NCI-H2196 treated with DMSO at 0.1 percent for 48 hours (cell line): Measurements from ENCODE around the gene CD7.

ENCODE experiments used
- DNase-seq: peaks from one replicate; lab custom pipeline; 2025; ENCODE audit not compliant: unreplicated experiment; lab: John Stamatoyannopoulos, UW

The CD7 gene

DNA sequence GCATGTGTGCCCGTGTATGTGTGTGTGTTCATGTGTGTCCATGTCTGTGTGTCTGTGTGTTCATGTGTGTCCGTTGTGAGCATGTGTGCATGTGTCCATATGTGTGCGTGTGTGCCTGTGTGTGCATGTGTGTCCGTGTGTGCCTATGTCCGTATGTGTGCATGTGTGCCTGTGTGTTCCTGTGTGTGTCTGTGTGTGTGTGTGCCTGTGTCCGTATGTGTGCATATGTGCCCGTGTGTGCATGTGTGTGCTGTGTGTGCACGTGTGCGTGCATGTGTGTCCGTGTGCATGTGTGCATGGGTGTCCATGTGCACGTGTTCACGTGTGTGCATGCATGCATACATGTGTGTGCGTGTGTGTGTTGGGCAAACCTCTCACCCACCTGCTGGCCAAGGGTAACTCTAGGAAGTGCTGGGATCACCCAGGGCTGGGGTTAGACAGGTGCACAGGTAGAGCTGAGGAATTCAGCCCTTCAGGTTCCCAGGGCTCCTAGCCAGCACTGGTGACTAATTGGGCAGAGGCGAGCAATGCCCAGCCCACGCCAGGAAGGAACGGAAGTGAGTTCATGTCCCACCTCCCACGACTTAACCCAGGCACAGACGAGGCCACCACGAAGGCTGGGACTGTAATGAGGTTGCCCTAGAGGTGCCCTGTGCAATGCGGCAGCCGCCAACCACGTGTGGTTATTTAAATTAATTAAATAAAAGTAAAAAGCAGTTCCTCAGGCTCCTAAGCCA lies 35.7 kb downstream of the CD7 start:
- peak; percentile 49 for DNase-seq

DNA sequence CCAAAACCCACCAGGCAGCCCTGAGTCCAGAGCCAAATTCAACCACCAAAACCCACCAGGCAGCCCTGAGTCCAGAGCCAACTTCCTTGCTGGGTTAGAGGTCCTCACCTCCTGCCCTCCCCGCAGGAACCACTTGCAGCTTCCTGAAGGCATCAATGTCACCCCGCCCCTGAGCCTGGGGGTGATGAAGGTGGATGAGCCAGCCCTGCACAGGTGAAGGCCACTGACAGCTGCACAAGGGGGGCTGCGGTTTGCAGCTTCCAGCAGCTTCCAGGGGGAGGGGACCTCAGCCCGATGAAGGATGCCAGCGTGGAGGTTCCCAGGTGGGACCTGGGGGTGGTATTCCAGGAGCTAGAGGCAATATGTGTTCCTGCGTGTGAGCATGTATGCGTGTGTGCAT lies 36.3 kb downstream of the CD7 start:
- DNase-seq = no peak

DNA sequence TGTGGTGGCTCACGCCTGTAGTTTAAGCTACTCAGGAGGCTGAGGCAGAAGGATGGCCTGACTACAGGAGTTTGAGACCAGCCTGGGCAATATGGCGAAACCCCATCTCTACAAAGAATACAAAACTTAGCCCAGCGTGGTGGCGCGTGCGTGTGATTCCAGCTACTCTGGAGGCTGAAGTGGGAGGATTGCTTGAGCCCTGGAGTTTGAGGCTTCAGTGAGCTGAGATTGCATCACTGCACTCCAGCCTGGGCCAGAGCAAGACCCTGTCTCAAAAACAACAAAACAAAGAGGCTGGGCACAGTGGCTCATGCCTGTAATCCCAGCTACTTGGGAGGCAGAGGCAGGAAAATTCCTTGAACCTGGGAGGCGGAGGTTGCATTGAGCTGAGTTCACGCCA lies 36.9 kb downstream of the CD7 start:
- no peak for DNase-seq

DNA sequence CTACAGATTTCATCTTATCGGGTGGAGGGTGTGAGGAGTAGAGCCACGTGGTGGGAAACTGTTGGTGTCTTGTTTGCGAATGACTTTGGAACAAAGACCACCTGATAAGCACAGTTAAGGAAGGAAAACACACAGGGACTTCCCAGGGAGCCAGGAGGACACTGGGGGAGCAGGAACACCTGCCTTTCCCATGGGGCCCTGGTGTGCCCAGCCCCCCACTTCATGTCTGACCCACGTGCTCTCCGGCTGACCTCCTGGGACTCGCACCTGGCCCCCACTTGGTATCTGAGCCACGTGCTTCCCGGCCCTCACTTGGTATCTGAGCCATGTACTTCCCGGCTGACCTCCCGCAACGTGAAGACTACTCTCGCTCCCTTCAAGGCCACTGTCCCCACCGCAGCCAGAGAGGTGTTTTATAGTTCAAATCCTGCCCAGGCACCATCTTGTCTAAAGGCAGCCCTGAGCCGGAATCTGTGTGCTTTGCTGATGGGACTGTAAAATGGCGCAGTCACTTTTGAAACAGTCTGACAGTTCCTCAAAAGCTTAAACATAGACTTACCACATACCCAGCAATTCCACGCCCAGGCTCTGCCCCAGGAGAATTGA lies 38.5 kb downstream of the CD7 start:
- DNase-seq = no peak

DNA sequence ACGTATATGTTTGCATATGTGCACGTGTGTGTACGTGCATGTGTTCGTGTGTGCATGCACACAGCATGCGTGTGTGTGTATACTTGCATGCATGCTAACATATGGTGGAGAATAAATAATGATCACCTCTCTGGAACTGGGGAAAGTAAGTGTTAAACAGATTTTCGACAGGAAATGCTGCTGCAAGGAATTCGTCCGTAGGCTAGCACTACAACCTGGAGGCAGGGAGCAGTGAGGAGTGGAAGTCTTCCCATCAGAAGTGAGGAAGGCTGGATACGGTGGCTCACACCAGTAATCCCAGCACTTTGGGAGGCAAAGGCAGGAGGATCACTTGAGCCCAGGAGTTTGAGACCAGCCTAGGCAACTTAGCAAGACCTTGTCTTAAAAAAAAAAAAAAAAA lies 39.1 kb downstream of the CD7 start:
- DNase-seq = no peak

DNA sequence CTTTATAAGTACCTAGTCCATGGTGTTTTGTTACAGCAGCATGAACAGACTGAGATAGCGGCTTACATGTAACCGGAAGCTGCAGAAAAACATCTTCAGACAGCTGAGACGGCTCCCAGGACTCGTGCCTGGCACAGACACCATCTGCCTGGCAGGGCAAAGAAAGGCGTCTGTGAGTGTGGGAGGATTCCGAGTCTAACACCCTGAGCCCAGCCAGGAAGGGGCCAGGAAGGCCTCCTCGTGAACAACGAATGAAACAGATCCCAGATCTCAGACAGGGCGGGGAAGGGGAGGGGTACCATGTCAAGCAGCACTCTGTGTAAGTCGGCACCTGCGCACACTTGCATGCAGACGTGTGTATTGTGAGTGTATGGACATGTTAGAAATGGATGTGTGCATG lies 39.6 kb downstream of the CD7 start:
- DNase-seq = no peak

DNA sequence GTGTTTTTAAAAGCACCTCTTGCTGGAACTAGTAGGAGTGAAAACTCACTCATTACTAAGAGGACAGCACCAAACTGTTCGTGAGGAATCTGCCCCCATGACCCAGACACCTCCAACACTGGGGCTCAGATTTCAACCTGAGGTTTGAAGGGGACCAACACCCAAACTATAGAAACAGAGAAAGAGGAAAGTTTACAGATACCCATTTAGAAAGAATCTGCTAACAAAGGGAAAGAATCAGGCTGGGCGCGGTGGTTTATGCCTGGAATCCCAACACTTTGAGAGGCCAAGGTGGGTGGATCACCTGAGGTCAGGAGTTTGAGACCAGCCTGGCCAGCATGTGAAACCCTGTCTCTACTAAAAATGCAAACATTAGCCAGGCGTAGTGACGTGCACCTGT lies 40.5 kb downstream of the CD7 start:
- no peak for DNase-seq

DNA sequence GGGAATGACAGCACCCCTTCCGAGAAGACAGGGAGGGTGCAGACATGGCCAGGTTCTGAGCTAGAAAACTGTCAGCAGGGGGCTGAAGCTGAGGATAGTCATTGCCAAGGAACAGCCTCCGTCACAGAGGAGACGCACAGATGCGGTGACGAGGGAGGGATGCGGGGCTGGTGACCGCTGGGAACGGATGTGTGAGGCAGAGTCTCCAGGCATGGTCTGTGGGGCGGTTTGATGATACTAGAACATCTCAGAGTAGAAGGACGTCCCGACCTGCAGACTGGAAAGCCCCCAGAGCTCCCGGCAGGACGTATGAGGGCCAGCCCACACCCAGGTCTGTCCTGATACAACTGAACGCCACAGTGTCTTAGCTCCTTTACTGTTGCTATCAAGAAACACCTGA lies 42.1 kb downstream of the CD7 start:
- DNase-seq = no peak

DNA sequence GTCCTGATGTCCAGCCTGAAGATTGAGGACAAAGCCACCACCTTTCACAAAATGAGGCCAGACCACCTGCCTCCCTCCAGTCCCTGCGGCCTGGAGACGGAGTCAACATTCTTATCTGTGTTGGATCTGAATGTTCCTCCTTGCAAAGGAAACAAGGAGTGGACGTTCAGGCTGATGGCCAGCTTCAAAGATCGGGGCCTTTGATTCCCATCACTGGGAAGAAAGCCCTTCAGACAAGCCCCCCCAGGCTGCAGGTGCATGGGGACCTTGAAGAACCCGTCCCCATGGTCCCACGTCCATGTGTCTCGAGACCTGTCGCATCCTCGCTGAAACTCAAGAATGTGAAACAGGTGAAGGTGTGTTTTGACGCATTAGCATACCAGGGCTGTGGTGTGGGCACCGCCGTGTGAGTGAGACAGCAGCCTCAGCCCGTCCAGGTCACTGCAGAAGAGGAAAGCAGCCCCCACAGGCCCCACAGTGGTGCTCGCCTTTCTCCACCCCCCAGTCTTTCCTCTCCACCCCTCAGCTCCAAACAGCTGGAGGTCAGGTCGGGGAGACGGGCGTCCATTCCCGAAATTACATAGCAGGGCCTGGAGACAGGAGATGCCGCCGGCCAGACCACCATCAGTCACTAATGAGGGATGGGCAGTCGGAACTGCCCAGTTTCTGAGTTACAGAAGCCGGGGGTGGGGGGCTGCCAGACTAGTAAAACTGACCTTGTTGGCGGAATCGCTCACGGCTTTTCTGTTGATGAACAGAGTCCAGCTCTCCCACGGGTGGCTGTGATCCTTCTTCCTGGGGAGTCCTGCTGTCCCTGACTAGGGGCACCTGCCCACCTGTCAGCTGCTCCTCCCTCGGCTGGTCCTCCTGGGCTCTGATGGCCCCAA lies 43.0 kb downstream of the CD7 start:
- DNase-seq = no peak

DNA sequence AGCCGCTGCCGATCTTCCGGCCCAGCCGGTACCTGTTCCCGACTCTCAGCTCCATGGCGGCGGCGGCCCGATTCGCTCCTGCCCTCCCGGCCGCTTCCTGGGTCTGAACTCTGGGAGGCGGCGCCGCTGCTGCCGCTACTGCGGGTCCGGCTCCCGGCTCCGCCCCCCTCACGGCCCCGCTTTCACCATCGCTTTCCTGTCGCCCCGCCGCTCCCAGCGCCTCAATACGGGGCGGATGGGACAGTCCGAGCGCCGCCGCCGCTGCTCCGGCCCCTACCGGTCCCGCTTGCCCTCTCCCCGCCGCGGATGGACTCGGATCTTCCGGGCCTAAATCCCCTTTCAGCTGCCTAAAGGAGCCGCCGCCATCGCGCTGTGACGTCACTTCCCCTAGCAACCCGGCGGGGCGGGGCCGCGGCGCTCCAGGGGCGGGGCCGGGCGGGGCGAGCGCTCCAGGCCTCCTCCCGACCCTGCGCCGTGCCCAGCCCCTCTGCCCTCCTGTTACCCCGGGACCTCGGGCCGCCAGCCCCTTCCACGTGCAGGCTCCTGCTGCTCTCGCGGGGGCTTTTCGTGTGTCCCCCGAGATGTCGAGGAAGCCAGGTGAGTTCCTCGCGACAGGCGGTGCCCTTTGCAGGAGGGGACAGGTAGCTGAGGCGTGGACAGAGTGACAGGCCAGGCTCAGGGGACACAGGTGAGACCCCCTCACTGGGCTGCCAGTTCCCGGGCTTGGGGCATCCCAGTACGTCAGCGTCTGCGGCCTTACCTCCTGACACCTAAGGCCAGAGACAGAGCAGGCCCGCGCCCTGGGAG lies 43.9 kb downstream of the CD7 start, which contains the start of gene CSNK1D:
Gene CSNK1D, minus strand, starts transcription at position 374 of the 807 bp plus-strand sequence. Its CDS starts 319 bp downstream, at position 55.
- DNase-seq = peak; percentile 89

DNA sequence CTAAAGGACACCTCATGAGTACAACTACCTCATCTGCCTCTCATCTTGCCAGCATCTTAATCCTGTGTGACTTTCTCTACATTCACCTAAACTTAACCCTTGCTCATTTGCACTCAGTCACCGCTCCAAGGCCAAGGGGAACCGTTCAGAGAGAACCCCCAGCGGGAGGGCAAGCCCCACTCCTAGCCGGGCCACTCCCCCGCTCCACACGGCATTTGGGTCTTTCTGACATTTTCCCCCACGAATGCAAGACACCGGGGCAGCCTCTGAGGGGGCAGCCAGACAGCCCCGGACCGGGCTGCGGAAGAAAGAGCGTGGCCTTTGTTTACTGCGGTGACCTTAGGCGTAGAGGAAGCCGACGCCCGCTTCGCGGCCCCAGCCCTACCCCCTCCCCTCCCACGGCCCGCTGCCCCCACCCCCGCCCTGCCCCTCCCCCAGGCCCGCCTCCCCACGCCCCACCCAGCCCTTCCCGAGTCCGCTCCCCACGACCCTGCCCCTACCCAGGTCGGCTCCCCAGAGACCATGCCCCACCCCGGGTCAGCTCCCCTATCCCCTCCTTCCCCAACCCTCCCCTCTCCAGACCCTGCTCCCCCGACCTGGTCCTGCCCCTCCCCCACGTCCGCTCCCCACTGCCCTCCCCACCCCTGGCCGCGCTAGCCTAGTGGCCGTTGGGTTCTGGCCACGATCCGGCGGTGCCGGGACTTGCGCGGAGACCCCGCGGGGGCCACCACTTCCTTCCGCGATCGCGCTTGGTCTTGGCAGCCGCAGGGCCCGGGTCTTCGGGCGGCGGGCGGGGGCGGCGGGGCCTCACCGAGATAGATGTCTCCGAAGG lies 44.7 kb downstream of the CD7 start:
- no peak for DNase-seq

DNA sequence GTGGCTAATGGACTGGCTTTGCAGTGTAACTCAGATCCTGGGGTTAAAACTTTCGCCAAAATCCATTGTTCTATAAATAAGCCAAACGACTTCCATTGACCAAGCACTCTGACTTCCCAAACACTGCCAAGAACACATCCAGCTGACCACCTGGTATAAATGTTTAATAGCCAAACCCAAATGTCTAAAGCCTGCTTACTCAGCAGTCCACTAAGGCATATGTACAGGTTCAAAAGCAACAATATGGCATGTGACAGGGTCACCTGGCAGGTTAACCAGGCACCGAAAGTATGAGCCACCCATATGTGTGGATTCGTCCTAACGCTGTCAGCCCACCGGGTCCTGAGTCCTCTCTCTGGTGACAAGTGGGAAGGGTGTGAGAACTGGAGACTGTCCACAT lies 46.0 kb downstream of the CD7 start:
- no peak for DNase-seq

DNA sequence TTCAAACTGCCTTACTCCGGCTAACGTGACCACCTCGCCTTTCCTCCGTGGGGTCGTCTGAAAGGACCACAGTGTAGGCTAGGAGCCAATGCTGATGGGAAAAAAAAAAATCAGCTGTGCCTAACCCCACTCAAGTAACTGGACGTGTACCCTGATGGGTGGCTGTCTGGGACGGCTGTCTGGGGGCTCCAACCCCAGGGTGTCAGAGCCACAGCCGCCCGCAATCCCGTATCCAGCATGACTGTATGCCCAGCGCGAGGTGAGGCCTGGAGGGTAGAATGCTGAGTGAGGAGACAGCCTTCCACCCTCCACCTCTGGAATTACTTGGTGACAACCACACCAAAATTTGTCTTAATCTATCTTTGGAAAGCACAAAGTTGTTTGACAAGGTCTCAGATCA lies 46.8 kb downstream of the CD7 start:
- no peak for DNase-seq

DNA sequence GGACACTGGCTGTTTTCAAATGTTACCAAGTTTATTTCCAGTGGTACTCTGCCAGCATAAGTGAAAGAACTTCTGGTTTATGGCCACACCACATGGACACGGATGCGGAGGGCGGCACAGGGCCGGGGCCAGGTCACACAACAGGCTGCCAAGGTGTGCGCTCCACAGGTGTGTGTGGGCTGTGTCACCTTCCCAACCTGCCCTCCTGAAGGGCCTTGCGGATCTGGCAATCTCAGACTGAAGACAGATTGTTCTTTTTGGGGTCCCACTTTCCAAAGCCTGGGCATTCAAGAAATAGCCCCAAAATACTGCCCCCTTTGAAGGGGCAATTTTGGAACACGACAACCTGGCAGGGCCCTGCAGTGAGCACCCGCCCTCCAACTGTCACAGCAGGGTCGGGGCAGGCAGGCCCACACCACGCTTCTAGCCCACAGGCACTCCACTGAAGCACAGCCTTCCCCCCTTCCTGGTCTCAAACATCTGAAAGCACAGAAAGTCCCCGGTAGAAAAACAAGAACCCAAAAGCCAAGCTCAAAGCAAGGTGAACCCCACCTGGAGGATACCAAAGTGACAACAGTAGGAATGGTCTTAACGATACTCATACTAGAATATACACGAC lies 47.4 kb downstream of the CD7 start:
- no peak for DNase-seq

DNA sequence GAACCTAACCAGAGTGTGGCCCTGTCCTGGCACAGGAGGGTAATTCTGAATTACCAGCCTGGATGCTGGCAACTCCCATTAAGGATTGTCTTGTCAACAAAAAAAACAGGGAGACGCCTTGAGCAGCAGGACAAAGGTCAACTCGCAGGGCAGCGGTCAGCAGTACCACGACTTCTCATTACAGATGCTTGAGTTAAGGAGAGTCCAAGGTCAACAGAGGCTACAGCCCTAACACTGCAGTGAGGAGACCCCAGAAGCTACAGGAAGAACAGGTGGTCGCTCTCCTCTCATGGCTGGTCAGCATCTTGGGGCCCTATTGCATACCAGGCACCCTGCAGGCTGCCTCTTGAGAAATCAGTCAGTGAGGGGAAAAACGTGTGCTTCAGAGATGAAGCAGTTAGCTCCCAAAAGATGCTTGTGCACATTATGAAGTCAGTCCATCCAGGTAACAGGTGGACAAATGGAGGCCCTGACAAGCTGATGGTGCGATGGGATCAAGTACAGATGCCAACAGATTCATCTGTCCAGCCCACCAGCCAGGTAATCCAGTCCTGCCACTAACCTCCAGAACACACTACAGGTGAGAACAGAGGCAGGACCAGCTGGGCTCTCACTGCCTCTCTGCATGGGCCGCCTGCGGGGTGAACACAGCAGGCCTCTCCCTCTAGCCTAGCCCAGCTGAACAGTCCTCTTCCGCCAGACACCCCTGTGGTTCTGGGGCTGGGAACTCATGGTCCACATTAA lies 48.1 kb downstream of the CD7 start:
- no peak for DNase-seq

DNA sequence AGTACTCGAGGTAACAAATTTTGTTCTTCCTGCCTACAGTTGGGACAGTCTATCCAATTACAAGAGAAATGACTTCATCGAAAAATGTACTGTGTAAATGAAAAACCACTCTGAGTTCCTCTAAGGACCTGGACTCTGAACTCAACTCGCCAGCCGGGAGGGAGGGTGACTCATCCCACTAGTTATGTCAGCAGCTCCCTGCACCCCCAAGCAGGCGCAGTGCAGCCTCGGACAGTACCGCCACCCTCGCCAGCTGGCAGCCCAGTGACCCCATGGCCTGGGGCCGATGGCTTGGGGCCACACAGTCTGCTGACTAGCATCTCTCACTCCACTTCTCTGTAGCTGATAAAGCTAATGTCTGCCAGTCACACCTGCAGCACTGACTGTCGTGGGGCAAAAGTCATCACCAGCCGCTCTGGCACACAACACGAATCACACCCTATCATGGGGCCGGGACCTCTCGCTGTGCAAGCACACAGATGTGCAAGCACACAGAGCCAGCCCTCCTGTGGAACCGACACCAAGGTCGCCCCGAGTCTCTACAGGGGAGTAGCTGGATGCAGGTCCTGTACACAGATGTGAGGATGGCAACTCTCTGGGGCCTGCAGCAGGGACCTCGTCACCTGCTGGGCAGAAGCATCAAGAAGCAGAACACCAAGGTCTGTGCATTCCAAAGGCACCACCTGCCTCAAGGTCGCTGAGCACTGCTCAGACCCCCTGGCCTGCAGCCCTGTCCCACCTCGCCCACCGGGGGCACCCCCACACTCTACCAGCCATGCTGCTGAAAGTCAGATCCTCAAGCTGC lies 49.6 kb downstream of the CD7 start:
- peak; percentile 94 for DNase-seq

DNA sequence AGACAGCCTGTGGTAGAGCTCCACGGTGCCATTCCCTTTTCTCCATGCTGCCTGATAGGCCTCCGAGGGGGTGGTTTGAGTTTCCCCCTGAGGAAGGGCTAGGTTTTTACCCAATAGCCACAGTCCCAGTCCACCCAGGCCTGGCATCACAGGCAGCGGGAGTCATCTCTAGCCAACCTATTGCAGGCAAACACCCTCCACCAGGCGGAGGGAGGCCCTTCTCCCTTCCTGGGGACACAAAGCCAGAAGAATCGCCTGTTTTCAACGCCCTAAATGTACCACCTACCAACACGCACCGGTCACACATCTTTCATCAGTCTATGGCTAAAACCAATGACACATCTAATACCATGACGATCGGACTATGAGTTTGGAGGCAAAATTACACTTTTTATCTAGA lies 51.3 kb downstream of the CD7 start:
- DNase-seq = no peak
